Activated T-helper 9 cell treated with anti-CD3 and anti-CD28 coated beads, Interleukin-2, amount 50 U/mL, for 16 hours (primary cell): ENCODE data around the gene RTKN.
"Not testable (repeated sequence)": the region's sequence is repeated elsewhere in the genome, so short reads cannot be mapped to it uniquely, and the experiment has no call there.

Source experiments
- DNase-seq: peaks from one replicate; pipeline ENCODE4 v3.0.0-alpha.2; 2020; ENCODE audit warnings: low read depth

RTKN gene

DNA sequence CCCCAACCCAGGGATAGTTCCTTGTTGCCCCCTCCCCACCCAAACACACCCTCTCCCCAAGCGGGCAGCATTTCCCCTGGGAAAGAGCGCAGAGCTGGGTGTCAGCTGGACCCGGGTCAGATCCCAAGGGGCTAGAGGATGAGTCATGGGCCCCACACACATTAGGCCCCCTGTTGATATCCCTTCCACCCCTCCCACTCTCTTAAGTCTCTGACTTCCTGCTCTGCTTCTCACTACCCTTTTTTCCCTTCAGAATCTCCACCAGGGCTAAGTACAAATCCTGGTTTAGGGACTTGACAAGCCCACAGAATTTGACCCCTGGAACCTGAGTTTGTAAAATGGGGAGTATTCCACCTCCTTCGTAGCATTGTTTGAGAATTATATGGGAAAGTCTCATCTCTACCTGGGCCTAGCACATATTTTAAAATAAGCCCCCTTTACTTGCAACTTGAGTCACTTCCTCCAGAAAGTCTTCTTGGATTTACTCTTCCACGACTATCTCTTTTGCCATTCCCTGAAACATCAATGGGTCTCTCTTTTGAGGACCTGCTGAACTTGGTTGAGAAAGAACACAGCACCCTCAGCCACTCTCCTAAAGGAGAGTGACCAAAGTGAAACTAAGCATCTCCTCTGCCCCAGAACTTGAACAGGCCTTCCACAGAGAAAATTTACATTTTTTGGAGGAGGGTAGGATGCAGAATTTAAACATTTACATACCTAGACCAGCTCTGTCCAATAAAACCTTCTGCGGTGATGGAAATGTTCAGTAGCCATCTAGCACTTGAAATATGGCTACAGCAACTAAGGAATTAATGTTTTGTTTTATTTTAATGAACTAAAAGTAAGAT, 4.7 kb downstream of the RTKN start:
- no peak for DNase-seq

DNA sequence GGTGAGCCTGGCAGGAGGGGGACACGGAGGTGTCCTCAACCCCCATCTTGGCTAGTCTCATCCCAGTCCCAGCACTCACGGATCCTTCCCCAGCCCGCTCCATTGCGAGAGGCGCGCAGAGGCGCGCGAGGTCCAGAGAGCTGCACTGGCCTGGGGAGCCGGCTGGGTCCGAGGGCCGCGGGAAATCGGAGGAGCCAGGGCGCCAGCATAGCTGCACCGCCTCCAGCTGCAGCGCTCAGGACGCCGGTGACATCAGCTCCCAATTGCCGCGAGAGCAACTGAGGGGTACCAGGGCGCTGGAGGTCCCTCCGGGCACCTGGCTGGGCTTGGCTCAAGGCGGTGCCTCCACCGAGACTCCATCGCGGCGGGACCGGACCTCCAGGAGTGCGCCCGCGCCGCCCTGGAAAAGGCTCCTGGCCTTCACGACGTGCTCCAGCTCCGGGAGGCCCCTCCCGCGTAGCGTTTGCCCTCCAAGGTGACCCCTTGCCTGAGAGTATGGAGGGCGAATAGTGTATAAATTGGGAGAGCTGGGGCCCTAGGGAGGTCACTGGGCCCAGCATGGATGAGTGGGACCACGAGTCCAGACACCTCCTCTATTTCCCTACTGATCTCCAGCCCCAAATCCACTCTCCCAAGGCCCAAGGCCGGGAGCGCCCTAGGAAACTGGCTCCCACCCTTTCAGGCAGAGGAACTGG, 5.5 kb downstream of the RTKN start:
- no peak for DNase-seq

DNA sequence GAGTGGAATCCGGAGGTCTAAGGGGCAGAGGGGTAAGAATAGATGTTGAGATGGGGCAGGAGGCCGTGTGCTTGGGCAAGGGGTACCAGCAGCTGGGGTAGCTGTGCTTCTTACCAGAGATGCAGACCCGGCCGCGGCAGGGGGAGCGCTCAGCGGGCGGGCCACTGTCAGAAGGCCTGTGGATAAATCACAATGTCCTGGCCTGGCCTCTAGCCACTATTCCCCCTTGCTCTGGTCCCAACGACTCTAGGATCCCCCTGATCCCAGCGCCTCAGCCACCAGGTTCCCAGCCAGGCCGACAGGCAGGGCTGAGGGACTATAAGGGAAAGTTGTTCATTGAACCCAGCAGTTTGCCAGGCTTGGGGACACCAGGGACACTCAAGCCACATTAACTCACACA, 11.2 kb downstream of the RTKN start:
- no peak for DNase-seq

DNA sequence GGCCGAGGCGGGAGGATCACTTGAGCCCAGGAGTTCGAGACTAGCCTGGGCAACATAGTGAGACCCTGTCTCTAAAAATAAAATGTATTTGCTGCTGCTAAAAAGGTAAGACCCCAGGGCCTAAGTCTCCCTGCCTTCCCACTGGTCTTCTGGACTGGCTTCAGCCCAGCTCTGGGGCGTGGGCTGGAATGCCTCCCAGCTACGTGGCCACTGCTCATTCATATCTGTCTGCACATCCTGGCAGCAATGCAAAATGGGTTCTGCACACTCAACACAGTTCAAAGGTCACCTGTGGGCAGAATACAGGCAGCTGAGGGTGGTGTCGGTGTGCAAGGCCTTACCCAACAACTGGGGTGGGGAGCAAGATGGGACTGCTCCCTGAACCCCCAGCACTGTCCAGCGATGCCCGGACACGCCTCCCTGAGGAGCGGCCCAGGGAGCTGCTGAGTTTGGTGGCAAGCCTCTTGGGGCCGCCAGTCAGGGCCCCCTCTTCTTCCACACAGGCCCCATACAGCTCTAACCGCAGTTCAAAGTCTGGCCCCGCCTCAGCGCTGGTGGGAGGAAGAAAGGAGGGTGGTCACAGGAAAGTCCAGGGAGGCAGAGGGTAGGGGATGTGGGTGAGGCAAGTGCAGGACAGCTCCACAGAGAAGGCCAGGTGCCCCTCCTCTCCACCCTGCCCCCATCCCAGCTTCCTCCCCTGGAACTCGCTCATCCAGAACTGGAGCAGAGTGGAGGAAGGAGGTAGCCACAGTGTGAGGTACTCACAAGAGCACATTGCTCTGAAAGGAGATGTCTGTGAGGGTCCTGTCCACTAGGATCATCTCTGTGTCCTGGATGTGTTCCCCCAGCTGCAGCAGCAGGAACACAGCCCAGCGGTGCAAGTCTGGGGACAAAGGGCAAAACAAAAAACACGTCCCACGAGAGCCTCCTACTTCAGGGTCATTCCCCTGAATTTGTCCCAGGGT, 12.0 kb downstream of the RTKN start:
- no peak for DNase-seq

DNA sequence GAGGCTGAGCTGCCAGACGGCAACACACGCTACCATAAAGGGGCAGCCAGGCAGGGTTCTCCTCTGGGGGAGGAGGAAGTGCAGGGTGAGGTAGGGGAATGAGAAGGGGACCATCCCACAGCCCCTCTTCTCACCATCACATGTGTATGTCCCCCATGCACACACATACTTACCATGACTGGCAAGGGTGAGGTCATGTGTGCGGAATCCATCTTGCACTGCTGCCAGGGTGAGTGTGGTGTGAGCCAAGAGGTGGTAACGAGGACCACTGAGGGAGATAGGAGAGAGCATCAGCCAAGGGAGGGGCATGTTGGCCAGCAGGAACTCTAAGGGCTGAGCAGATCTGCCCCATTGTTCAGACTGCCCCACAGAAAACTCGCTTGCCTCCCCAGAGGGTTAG, 13.1 kb downstream of the RTKN start:
- DNase-seq = no peak

DNA sequence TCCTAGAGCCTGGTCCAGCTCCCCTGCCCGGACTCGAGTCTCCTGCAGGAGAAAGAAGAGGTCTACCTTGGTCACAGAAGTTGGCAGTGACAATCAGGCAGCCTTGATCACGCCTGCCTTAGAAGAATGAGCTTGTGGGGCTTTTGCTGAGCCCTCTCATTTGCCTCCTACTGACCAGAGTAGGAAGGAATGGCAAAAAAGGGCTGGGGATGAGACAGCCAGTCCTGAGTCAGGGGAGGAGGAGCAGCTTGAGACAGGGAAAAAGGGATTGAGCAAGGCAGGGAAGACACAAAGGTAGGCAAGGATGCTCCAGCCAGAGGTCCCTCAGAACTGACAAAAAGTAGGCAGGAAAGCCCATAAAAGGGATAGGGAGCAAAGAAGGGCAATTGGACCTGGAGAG, 14.2 kb downstream of the RTKN start:
- no peak for DNase-seq

DNA sequence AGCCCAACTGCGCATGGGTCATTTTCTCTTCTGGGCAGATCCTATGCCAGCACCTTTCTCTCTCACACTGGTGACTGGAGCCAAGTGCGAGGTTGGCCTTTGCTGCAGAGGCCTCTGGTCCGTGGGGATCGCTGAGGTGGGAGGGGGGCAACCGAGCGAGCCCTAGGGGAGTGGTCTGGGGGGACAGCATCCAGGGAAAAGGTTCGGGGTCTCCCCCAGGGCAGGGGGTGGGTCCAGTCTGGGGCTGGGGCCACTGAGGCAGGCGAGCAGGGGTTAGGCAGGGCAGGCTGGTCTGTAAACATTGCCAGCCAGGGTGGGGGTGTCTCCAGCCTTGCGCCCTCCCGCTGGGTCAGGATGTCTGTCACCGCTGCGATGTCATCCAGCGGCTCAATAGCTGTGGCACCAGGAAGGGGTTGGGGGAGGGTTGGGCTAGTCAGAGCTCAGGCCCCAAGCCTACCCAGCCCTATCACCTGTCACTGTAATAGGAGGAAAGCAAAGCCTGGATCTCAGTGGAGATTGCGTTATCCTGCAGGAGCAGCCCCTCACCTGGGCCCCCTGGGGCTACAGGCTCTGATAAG, 15.5 kb downstream of the RTKN start:
- no peak for DNase-seq

DNA sequence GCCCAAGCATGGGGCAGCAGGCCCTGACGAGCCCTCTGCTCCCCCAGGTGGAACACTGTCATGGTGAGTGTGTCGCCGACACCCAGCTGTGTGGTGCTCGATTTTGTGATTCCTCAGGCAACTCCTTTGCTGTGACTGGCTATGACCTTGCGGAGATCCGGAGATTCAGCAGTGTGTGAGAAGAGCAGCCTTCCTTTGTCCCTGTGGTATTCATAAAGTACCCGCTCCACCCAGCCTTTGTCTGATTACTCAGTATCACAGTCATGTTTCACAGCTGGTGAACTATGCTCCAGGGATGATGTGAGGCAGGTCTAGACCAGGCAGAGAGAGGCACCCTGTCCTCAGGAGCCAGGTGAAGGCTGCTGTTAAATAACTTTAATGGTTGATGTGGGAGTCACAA, 16.2 kb downstream of the RTKN start:
- no peak for DNase-seq

DNA sequence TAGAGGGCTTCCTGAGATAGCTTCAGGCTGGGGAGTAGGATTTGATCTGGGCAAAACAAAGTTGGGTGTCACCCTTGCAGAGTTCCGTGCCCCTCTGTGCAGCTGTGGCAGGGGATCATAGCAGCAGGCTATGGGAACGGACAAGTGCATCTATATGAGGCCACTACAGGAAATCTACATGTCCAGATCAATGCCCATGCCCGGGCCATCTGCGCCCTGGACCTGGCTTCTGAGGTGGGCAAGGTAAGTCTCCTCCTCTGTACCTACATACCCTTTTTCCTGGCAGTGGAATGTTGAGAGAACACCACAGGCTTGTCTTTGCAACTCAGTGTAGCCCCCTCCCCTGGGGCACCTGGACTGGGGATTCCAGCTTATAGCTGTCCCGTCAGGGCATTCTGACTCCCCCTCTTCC, 16.7 kb downstream of the RTKN start:
- no peak for DNase-seq

DNA sequence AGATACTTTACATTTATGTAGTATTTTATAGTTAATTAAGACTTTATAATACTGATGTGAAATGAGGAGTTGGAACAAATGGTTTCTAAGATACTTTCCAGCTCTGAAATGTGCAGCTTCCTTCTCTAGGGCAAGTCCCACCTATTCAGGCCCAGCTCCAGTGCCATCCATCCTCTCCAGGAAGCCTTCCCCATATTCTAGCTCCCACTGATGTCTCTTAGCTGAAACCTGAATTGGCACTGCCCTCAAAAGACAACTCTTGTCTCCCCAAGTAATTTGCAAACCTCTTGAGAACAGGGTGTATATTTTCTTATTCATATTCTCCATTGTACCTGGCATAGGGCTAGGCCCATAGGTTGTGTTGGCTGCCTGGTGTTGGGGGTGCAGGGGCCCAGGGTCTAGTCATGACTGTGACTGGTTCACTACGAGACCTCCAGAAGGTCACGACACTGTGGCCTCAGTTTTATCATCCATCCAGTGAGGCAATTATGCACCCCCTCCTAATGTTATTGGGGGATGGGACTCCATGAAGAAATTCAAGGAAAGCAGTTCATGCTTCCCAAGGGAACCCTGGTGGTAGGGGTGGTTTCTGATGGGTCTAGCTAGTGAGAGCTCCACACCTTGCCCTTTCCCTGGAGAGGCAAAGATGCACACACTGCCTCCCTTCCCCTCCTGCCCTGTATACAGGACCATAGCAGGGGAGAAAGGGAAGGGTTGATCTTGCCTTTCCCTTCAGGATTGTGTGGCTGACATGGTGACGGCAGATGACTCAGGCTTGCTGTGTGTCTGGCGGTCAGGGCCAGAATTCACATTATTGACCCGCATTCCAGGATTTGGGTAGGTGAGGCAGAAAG, 17.4 kb downstream of the RTKN start:
- DNase-seq = no peak

DNA sequence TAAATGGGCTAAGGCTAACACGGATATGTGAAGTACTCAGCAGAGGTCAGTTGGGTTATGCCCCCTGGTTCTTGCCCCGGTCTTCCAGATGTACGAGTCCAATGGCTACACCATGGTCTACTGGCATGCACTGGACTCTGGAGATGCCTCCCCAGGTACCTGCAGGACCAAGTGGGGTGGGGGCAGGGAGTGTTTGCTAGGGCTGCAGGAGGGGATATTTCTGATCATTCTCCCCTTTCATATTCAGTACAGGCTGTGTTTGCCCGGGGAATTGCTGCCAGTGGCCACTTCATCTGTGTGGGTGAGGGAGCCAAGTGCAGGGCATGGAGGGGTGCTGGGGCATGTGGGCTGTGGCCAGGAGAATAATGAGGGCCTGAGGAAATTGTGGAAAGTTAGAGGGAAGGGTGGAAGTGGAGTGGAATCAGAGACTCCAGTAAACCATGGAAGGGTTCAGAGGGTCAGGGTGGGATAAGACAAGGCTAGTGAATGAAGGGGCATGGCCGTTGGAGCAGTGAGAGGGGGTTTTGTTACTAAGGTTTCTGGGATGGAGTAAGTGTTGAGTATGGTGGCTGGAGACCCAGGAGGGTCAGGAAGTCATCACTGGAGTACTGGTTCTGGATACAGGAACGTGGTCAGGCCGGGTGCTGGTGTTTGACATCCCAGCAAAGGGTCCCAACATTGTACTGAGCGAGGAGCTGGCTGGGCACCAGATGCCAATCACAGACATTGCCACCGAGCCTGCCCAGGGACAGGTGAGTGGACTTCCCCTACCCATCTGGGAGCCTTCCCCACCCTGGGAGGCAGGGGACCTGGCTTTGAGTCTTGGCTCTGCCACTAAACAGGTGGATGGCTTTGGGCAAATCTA, 18.3 kb downstream of the RTKN start:
- DNase-seq = no peak

DNA sequence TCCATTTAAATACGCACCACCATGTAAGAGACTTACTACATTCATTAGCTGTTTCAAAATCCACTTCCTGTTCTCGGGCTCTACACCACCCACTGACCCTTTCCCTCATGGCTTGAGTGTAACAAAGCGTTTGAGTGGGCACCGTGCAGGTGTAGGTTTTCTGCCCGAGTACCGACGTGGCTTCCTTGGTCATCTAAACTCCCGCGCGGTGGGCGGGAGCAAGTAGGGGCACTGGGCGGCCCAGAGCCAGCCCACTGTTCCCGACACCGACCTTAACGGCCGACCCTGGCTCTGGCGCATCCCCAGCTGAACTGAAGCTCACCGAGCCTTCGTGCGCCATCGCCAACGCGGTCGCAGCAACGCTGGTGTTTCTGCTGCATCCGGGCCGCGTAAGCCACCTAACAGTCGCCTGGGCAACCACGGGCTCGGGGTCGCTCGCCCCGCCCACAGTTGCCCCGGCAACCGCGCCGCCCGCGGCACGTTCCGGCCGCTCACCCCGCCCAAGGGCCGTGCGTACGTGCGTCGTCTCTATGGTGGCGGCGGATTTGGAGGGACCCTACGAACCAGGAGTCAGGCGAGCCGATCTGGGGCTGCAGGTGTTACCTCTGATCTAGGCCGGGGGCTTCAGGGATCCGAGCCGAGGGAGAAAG, 20.4 kb downstream of the RTKN start, which contains the start of the genes C2orf81 and WDR54:
Gene C2orf81 (minus strand): TSS at position 399 of the 650 bp plus-strand sequence. CDS start 59 bp downstream, at position 340.
Gene WDR54 (plus strand): TSS at position 510 of the 650 bp plus-strand sequence. CDS start 424 bp downstream, outside the sequence.
- peak; percentile 91 for DNase-seq

DNA sequence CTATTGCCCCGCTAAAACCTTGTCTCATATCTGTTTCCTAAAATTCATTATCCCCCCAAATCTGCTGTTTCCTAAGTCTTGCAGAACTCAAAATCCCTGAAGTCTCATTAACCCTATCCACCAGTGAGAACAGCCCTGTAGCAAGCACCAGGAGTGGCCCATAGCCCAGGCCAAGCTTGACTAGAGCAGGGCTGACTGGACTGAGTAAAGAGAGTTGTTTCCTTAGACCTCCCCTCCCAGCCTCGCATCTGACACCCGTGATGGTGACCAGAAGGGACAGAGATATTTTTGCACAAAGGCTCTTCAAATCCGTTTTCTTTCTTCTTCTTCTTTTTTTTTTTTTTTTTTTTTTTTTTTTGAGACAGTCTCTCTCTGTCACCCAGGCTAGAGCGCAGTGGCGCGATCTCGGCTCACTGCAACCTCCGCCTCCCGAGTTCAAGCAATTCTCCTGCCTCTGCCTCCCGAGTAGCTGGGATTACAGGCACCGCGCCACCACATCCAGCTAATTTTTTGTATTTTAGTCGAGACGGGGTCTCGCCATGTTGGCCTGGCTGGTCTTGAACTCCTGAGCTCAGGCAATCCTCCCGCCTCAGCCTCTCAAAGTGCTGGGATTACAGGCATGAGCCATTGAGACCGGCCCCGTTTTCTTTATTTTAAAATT, 21.2 kb downstream of the RTKN start:
- not testable (repeated sequence) for DNase-seq

DNA sequence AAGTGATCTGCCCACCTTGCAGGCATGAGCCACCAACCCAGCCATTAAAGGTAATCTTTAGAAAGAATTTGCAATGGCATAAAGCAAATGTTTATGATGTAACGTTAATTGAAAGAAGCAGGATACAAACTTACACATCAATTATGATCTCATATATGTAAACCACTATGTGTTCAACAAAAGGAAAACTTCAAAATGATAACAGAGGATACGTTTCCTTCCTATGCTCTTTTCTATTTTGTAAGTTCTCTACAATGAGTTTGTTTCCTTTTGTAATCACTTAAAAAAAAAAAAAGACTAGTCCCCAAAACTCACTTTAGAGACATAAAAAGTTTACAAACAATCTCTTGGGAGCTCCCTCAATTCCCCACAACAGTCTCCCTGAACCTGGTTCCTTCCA, 21.7 kb downstream of the RTKN start:
- DNase-seq = no peak

DNA sequence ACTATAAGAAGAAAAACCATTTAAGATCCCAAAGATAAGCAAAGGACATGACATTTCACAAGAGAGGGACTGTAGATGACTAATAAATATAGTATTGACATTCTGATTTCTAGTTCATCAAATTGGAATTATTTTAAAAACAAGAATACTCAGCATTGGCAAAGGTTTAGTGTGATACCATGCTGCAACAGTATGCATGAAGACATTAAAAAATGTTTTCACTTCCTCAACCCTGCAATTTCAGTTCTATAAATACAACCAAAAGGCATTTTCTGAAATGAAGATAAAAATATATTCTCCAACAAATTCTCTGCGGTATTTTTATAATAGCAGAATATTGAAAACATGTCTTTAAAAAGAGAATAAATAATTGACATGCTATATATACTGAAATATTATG, 22.4 kb downstream of the RTKN start:
- DNase-seq = no peak

DNA sequence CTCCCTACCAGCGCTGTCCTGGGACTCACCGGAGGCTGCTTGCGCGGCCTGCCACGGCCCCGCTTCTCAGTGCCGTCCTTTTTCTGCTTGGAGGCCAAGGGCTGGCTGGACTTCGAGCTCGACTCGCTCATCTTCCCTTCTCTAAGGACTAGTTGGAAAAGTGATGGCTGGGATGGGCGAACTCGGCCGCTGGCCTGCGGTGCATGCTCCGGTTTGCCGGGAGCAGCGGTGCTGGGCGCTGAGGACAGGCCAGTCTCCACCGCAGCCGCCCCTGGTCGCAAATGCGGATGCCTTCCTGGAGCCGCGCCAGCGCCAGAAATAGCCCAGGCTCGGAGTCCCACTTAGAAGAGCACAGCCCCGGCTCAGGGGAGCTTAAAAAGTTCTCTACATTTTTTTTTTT, 23.4 kb downstream of the RTKN start:
- DNase-seq = no peak

DNA sequence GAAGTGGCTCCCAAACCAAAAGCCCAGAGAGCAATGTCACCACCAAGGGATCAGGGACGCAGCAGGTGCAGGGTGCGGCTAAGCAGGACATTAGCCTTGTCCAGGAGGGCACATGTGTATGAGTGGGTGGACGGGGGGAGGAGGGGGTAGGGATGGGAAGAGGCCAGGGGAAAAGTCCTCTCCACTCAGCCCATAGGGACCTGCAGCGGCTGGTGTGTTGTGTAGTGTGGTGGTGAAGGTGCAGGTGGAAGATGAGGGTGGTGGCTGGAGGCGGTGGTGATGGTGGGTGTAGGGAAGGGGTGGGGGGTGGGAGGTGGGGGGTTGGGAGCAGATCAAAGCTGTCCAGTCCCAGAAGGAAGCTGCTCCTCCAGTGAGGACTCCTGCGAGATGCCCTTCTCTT, 24.0 kb downstream of the RTKN start:
- no peak for DNase-seq

DNA sequence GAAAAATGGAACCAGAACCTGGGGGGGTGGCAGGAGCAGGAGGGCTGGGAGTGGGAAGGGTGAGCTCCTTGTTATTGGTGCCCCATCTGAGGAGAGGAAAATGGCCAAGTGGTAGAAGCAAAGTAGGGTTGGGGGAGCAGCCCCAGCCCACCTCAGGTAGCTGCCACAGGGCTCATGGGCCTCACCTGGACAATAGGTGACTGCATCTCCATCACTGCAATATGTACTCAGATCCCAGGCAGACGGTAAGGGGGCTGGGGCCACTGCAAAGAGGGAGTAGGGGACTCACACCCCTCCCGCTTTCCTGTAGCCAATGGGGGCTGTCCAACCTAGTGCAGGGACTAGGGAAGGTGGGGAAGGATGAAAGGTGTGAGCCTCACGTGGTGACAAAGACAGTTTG, 24.5 kb downstream of the RTKN start:
- no peak for DNase-seq

DNA sequence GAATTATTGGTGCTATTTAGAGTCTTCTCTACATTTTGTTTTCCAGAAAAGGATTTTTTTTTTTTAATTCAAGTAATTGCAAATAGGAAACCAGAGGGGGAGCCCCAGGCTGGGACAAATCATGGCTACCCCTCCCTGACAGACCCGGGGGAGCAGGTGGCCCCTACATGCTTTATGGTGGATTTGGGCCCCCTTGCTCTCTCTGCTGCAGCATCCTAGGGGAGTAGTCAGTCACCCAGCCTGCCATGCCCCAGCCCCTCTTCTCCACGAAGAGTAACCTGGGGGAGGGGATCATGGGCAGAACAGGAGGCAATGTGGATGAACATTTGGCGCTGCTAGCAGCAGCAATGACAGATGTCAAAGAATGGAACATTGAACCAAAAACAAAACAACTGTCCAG, 25.0 kb downstream of the RTKN start:
- no peak for DNase-seq
